Endothelial cell (in vitro differentiated cells): ENCODE measurements around the gene PEX11A. TPM values are rescaled to one million over a fixed set of nuclear protein-coding genes. Genes with fewer than 3 reads are reported as not detected.

Experiments used
- DNase-seq: peaks from one replicate; pipeline ENCODE4 v3.0.0; 2021; ENCODE audit warnings: low spot score
- H3K27ac Mint-ChIP-seq: one replicate; pipeline ENCODE4 v1.8.0; 2021; ENCODE audit warnings: mixed read lengths, inconsistent platforms; ENCODE audit not compliant: unreplicated experiment
- H3K27me3 Mint-ChIP-seq: one replicate; pipeline ENCODE4 v1.8.0; 2021; ENCODE audit warnings: mild to moderate bottlenecking, moderate library complexity, mixed read lengths, inconsistent platforms; ENCODE audit not compliant: unreplicated experiment
- H3K36me3 Mint-ChIP-seq: one replicate; pipeline ENCODE4 v1.8.0; 2021; ENCODE audit warnings: mild to moderate bottlenecking, low read depth, mixed read lengths, inconsistent platforms; ENCODE audit not compliant: unreplicated experiment
- H3K4me1 Mint-ChIP-seq: one replicate; pipeline ENCODE4 v1.8.0; 2021; ENCODE audit warnings: mild to moderate bottlenecking, mixed read lengths, inconsistent platforms; ENCODE audit not compliant: unreplicated experiment
- H3K4me3 Mint-ChIP-seq: one replicate; pipeline ENCODE4 v1.8.0; 2021; ENCODE audit warnings: mild to moderate bottlenecking, mixed read lengths, inconsistent platforms; ENCODE audit not compliant: unreplicated experiment
- H3K9me3 Mint-ChIP-seq: one replicate; pipeline ENCODE4 v1.8.0; 2021; ENCODE audit warnings: mixed read lengths, inconsistent platforms; ENCODE audit not compliant: unreplicated experiment
- CTCF ChIP-seq: fragments of 200-600 bp; sonication (generic); IDR thresholded peaks from one replicate; pipeline ENCODE4 v1.5.0; 2021; ENCODE audit warnings: antibody characterized with exemption; ENCODE audit not compliant: unreplicated experiment
- total RNA-seq: library from RNA; stranded (reverse); fragmentation: NEBNext Ultra II Directional; extraction: Animal tissue kit (Norgen Biotek cat#: 25700); gene quantifications from one replicate; pipeline ENCODE4 v1.2.1, GENCODE V29; 2021; ENCODE audit not compliant: unreplicated experiment

Gene PEX11A
- total RNA-seq, 1 donor from 2014 or later: 4.5 TPM

- no peak for DNase-seq
- Mint-ChIP-seq H3K9me3 (no peaks in the 10 kb centered on the region), H3K4me3 (no peak overlapping the region), H3K4me1 (peaks cover 9% of the 10 kb centered on the region), H3K27me3 (peaks cover 11% of the 10 kb centered on the region), H3K27ac (no peak overlapping the region), H3K36me3 (no peaks in the 10 kb centered on the region)
- no peak for TF ChIP-seq CTCF
Measured at GRCh38 chr15:89660556-89660955, 30.0 kb downstream of the PEX11A start.

- no peaks in the 10 kb centered on the region for H3K9me3 Mint-ChIP-seq
- peaks cover 15% of the 10 kb centered on the region for H3K4me1 Mint-ChIP-seq
- H3K27me3 Mint-ChIP-seq: peaks cover 13% of the 10 kb centered on the region
- no peak for TF ChIP-seq CTCF
- no peaks in the 10 kb centered on the region for H3K36me3 Mint-ChIP-seq
- no peak for DNase-seq
- H3K4me3 Mint-ChIP-seq: no peak overlapping the region
- H3K27ac Mint-ChIP-seq: no peak overlapping the region
Measured at GRCh38 chr15:89659295-89659694, 31.3 kb downstream of the PEX11A start.

GRCh38 chr15:89657686-89658200 lies 32.8 kb downstream of the PEX11A start:
- Mint-ChIP-seq H3K27ac (no peak overlapping the region), H3K27me3 (peaks cover 14% of the 10 kb centered on the region), H3K36me3 (no peaks in the 10 kb centered on the region), H3K9me3 (no peaks in the 10 kb centered on the region), H3K4me1 (peaks cover 14% of the 10 kb centered on the region), H3K4me3 (no peak overlapping the region)
- no peak for DNase-seq
- no peak for TF ChIP-seq CTCF

- no peak overlapping the region for H3K27ac Mint-ChIP-seq
Measured at GRCh38 chr15:89656116-89656815, 34.3 kb downstream of the PEX11A start.

More at GRCh38 chr15:89656116-89656815, 34.3 kb downstream of the PEX11A start:
- DNase-seq: no peak
- H3K4me1 Mint-ChIP-seq: peaks cover 11% of the 10 kb centered on the region
- H3K9me3 Mint-ChIP-seq: no peaks in the 10 kb centered on the region
- no peak for TF ChIP-seq CTCF
- peaks cover 11% of the 10 kb centered on the region for H3K27me3 Mint-ChIP-seq
- H3K4me3 Mint-ChIP-seq: peak overlapping the region; percentile 83
- peaks cover 3% of the 10 kb centered on the region for H3K36me3 Mint-ChIP-seq
